ENCODE results near the gene TRAPPC12. TPM values are rescaled to one million over a fixed set of nuclear protein-coding genes. Genes with fewer than 3 reads are reported as not detected.

Gene TRAPPC12
- total RNA-seq, 1 donor = 67.0 TPM

GRCh38 chr2:3486047-3487027 is 106.8 kb downstream of the TRAPPC12 start:
- no peak for TF ChIP-seq CTCF (IDR thresholded peaks at IDR 0.05; ENCODE audit: extremely low read depth, low read depth, low read length)
- Histone ChIP-seq H3K79me2 (ENCODE audit: insufficient read depth, low read length) (no peaks in the 10 kb centered on the region), H3K9me3 (ENCODE audit: low read depth, low read length) (no peaks in the 10 kb centered on the region), H4K20me1 (ENCODE audit: insufficient read depth, low read length) (no peaks in the 10 kb centered on the region), H3K4me1 (ENCODE audit: insufficient read depth, low read length) (no peaks in the 10 kb centered on the region), H2AFZ (ENCODE audit: low read length) (no peak overlapping the region), H3K27ac (ENCODE audit: low read depth, low read length) (no peak overlapping the region), H3K4me2 (ENCODE audit: insufficient read depth, low read length) (no peak overlapping the region), H3K36me3 (ENCODE audit: insufficient read depth, low read length) (no peaks in the 10 kb centered on the region), H3K4me3 (ENCODE audit: insufficient read depth, low read length) (no peak overlapping the region), H3K27me3 (ENCODE audit: insufficient read depth, low read length) (no peaks in the 10 kb centered on the region)
- peak; percentile 62 for DNase-seq (ENCODE audit: insufficient read length, low spot score, missing footprints)

- H3K9me3 ChIP-seq (ENCODE audit: low read depth, low read length) = no peaks in the 10 kb centered on the region
- no peak overlapping the region for H3K4me2 ChIP-seq (ENCODE audit: insufficient read depth, low read length)
- DNase-seq (ENCODE audit: insufficient read length, low spot score, missing footprints) = peak; percentile 76
- no peak overlapping the region for H3K27ac ChIP-seq (ENCODE audit: low read depth, low read length)
- no peaks in the 10 kb centered on the region for H4K20me1 ChIP-seq (ENCODE audit: insufficient read depth, low read length)
- no peaks in the 10 kb centered on the region for H3K36me3 ChIP-seq (ENCODE audit: insufficient read depth, low read length)
- no peaks in the 10 kb centered on the region for H3K79me2 ChIP-seq (ENCODE audit: insufficient read depth, low read length)
- H2AFZ ChIP-seq (ENCODE audit: low read length) = no peak overlapping the region
- TF ChIP-seq CTCF (IDR thresholded peaks at IDR 0.05; ENCODE audit: extremely low read depth, low read depth, low read length) = no peak
- H3K27me3 ChIP-seq (ENCODE audit: insufficient read depth, low read length) = no peaks in the 10 kb centered on the region
- H3K4me3 ChIP-seq (ENCODE audit: insufficient read depth, low read length) = no peak overlapping the region
- H3K4me1 ChIP-seq (ENCODE audit: insufficient read depth, low read length) = no peaks in the 10 kb centered on the region
These were observed 107.5 kb downstream of the TRAPPC12 start for GRCh38 chr2:3487028-3487425.

- DNase-seq (ENCODE audit: insufficient read length, low spot score, missing footprints) = peak; percentile 85
- no peak for TF ChIP-seq CTCF (IDR thresholded peaks at IDR 0.05; ENCODE audit: extremely low read depth, low read depth, low read length)
- Histone ChIP-seq H3K9me3 (ENCODE audit: low read depth, low read length) (no peaks in the 10 kb centered on the region), H3K4me1 (ENCODE audit: insufficient read depth, low read length) (peaks cover 2% of the 10 kb centered on the region), H2AFZ (ENCODE audit: low read length) (no peak overlapping the region), H3K27me3 (ENCODE audit: insufficient read depth, low read length) (no peaks in the 10 kb centered on the region), H3K4me3 (ENCODE audit: insufficient read depth, low read length) (no peak overlapping the region), H3K27ac (ENCODE audit: low read depth, low read length) (no peak overlapping the region), H3K4me2 (ENCODE audit: insufficient read depth, low read length) (no peak overlapping the region), H3K36me3 (ENCODE audit: insufficient read depth, low read length) (no peaks in the 10 kb centered on the region), H4K20me1 (ENCODE audit: insufficient read depth, low read length) (no peaks in the 10 kb centered on the region), H3K79me2 (ENCODE audit: insufficient read depth, low read length) (no peaks in the 10 kb centered on the region)
These were observed 107.9 kb downstream of the TRAPPC12 start for GRCh38 chr2:3487432-3487831.

GRCh38 chr2:3488061-3488531 is 108.6 kb downstream of the TRAPPC12 start:
- Histone ChIP-seq H3K4me2 (ENCODE audit: insufficient read depth, low read length) (no peak overlapping the region), H3K4me3 (ENCODE audit: insufficient read depth, low read length) (no peak overlapping the region), H3K36me3 (ENCODE audit: insufficient read depth, low read length) (no peaks in the 10 kb centered on the region), H3K27ac (ENCODE audit: low read depth, low read length) (no peak overlapping the region), H3K27me3 (ENCODE audit: insufficient read depth, low read length) (no peaks in the 10 kb centered on the region), H3K4me1 (ENCODE audit: insufficient read depth, low read length) (peaks cover 6% of the 10 kb centered on the region), H2AFZ (ENCODE audit: low read length) (no peak overlapping the region), H4K20me1 (ENCODE audit: insufficient read depth, low read length) (no peaks in the 10 kb centered on the region), H3K9me3 (ENCODE audit: low read depth, low read length) (no peaks in the 10 kb centered on the region), H3K79me2 (ENCODE audit: insufficient read depth, low read length) (no peaks in the 10 kb centered on the region)
- DNase-seq (ENCODE audit: insufficient read length, low spot score, missing footprints) = no peak
- TF ChIP-seq CTCF (IDR thresholded peaks at IDR 0.05; ENCODE audit: extremely low read depth, low read depth, low read length) = no peak
